GM12873 (cell line): ENCODE results near the gene CTRB2.

Experiments
- CTCF ChIP-seq: IDR thresholded peaks from 2 replicates; pipeline ENCODE4 v1.5.1; 2012; ENCODE audit warnings: low read depth, mild to moderate bottlenecking, moderate library complexity, low read length, control low read depth; ENCODE audit not compliant: insufficient read depth; ENCODE audit errors: missing control alignments

Gene CTRB2

GRCh38 chr16:75192606-75193264 is 14.2 kb downstream of the CTRB2 start:
- no peak for TF ChIP-seq CTCF

DNA sequence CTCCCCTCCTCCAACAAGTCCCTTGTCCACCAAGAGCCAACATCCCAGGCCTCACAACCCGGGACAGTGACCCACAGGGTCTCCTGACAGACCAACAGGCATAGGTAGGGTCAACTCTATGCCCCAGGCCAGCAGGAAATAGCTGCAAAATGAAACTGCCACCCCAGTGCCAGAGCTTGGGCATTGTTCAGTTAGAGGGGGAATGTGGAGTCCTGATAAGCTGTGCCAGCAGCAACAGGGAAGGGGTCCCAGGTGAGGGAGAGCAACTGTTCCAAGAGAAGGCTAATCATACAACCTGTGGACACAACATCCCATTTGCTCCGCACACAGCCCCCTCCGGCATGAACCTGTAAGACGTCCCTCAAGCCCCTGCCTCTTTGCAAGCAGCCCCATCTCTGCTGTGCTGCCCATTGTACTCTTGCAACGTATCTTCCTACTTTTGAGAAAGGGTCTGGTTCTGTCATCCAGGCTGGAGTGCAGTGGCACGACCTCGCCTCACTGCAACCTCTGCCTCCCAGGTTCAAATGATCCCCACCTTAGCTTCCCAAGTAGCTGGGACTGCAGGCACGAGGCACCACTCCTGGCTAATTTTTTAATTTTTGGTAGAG is 17.2 kb downstream of the CTRB2 start:
- no peak for TF ChIP-seq CTCF

GRCh38 chr16:75188832-75189477 is 18.0 kb downstream of the CTRB2 start:
- TF ChIP-seq CTCF = no peak

- no peak for TF ChIP-seq CTCF
These were observed 25.3 kb downstream of the CTRB2 start for GRCh38 chr16:75181630-75182029.

DNA sequence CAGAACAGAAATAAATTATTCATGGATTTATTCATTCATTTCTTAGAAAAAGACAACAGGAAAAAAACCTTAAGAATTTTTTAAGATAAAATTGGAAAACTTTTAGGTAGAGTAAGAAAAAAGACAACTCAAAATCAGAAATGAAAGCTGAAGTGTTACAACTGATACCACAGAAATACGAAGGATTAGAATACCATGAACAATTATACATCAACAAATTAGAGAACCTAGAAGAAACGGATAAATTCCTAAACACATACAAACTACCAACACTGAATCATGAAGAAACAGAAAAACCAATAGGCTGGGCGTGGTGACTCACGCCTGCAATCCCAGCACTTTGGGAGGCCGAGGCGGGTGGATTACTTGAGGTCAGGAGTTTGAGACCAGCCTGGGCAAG is 27.8 kb downstream of the CTRB2 start:
- TF ChIP-seq CTCF = no peak

DNA sequence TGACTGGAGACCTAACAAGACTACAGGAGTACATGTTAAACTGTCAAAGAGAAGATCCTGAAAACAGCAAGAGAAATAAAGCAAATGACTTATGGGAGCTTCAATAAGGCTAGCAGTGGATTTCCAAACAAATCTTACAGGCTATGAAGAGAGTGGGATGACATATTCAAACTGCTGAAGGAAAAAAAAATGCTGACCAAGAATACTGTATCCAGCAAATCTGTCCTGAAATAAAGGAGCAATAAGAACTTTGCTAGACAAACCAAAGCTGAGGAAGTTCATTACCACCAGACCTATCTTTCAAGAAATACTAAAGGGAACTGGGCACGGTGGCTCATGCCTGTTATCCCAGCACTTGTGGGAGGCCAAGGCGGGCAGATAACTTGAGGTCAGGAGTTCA is 30.0 kb downstream of the CTRB2 start:
- TF ChIP-seq CTCF = no peak

DNA sequence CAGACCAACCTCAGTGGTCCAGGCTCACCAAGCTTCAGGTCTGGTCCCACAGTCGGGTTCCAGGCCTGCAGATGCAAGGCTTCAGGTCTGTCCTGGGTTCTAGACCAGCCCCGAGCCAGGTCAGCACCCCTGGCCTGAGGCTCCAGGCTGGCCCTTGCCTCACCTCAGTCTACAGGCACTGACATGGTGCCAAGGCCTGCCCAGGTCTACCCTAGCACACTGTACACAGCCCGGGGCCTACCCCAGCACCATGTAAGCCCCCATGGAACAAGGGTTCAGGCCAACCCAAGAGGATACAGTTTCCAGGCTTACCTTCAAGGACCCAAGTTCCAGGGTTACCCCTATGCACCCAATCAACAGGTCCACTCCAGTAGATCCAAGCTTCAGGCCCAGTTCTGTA is 31.9 kb downstream of the CTRB2 start:
- TF ChIP-seq CTCF = no peak
